D341Med (cell line): ENCODE measurements around the gene BNC2.

Source experiments
- DNase-seq: peaks from one replicate; pipeline ENCODE4 v3.0.0; 2012; ENCODE audit warnings: low spot score

BNC2 gene

DNA sequence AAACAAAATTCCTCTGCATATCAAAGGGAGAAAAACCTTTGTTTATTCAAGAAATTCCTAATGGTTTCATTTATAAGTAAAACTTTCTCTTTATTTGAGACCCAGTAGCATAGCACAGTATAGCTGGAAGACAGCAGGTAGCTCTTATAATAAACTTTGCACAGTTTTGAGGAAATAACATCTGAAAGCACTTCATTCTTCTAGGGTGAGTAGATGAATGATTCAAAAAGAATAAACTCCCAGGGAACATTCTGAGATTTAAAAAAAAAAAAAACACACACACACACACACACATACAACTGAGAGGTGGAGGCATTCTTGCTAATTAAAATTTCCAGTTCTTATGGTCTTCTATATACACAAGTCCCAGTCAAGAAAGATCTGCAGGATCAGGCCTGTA is 197.3 kb downstream of the BNC2 start:
- no peak for DNase-seq

DNA sequence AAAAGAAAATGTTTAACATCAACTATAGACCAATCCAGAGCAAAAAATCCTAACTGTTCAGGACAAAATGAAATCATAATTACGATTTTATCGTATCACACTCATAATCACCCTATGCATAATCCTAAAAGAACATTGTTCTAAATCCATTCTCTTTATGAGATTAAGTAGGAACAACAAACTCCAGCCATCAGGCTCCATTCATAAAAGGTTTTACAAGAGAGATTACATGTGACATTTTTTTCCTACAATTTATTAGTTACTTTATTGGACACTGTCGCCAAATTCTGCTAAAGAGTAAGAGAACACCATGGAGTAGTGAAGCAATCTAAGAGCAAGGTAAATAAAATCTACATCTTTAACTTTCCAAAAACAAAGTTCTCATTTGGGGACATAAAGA is 198.0 kb downstream of the BNC2 start:
- no peak for DNase-seq

DNA sequence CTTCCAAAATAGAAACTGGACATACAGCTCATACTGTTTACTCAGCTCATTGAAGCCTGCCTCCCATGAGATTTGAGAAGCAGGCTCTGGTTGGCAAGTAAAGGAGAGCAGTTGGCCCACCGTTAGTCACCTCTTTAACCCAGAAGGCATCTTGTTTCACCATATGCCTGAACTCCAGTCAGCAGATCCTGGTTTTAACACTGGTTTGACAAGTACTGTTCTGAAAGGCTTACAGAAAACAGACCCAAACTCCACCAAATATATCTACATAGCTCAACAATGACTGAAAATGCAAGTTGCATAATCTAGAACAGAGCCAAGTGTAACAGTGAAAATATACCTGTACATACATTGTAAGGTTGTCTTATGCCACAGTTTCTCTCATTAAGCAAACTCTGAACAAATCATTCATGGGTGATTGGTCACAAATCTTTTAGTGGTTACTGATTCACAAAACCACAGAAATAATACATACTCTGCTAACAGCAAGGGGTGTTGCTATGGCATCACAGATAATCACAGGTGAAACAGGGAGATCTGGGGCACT is 198.8 kb downstream of the BNC2 start:
- DNase-seq: no peak

DNA sequence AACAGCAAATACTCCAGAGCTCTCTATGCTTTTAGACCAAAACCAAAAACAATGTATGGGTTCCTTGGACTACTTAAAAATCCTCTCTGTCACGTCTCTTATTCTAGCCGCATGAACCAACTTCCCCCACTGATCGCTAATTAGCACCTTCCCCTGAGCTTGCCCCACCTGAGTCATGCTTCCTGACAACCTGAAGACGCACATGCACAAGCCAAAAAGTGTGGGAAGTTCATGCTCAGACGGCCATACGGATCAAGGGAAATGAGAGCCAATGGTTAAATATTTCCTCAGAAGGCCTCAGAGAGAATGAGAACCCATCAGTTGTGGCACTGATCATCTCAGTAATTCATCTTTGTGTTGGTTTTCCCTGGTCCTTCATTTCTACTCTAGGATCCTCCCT is 199.7 kb downstream of the BNC2 start:
- DNase-seq: no peak

DNA sequence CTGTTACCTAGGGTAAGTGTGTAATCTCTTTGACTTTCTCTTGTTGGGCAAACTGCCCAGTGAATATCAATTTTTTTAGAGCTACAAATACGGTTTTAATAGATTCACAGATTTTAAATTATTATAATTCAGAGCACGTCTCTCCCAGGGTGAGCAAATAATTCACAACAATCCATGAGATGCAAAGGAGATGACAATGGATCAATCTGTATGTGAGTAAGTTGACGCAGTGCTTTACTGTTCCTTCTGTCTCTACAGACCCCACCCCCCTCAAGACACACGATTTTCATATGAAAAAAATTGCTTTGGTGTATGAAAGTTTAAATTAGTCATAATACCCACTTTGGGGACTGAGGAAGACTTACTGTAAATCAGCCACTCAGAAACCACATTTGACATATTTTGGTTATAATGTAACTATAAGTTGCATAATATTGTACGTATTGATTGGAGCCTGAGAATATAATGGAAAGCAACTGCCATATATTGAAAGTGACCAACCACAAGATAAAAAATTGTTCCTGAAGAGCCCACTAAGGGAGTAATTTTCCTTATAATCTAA is 201.7 kb downstream of the BNC2 start:
- no peak for DNase-seq

DNA sequence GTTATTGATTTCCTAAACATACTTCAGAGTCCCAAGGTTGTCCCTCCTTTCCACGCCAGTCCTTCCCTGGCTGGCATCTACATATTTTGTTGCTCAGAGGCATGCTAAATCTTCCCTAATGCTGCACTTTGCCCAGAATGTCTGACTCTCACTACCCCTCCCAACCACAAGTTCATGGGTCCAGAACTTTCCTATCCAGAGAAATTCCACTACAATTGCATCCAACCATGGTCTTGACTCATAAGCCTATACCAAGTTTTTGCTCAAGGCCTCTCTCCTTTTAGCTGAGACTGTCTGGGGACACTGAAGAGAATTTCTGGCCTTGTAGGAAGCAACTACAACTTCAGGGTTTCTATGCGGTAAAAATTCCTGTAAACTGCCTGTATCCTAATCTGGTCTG is 206.3 kb downstream of the BNC2 start:
- DNase-seq: no peak

DNA sequence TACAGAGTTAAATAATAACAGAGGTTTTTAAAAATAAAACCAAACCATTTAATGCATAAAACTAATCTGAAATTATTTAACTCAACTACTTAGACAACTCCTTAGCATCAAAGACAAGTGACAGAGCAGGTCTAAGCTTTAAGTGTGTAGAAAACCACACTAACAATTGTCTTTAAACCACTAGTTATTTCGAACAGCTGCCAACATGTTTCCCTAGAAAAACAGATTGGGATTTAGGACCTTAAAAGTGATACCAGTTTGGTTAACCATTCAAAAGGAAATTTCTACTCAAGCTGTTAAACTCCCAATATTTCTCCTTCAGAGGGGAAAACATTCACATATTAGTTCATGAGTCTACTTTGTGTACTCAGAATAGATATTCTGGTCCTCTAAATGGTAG is 208.7 kb downstream of the BNC2 start:
- DNase-seq: no peak

DNA sequence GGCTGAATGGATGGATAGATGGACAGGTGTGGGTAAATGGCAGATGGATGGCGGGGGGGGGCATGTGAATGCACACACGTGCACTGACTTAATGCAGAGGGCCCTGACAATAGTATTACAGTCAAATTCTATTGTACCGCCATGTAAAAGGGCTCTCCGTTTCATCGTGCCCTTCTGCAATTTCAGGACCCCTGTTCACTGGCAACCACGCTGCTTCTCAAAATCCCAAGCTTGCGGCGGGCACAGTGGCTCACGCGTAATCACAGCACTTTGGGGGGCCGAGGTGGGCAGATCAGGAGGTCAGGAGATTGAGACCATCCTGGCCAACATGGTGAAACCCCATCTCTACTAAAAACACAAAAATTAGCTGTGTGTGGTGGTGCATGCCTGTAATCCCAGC is 211.4 kb downstream of the BNC2 start:
- DNase-seq: no peak

DNA sequence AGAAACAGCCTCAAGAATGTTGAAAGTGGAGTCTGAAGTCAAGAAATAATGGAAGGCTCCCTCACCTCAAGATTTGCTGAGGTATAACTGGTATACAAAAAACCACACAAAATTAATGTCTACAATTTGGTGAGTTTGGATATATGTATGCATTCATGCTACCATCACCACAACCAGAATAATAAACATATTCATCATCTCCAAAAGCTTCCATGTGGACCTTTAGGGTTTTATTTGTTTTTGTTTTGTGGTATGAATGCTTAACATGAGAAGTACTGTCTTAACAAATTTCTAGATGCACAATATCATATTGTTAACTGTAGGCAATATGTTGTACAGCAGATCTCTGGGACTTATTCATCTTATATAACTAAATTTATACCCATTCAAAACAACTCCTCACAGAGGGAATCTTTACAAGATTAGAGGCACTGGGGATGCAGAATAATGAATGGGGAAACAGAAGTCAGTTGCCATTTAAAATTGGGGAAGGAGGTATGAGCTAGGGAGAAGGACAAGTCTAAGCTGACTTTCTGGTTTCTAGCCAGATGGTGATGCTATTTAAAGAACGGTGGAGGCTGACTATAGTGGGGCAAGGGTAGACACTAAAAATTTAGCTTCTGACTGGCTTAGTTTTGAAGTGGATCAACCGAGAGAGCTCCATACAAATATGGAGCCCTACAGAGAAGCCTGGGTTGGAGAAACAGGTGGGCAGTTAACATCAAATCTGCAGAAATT is 213.9 kb downstream of the BNC2 start:
- DNase-seq: no peak

DNA sequence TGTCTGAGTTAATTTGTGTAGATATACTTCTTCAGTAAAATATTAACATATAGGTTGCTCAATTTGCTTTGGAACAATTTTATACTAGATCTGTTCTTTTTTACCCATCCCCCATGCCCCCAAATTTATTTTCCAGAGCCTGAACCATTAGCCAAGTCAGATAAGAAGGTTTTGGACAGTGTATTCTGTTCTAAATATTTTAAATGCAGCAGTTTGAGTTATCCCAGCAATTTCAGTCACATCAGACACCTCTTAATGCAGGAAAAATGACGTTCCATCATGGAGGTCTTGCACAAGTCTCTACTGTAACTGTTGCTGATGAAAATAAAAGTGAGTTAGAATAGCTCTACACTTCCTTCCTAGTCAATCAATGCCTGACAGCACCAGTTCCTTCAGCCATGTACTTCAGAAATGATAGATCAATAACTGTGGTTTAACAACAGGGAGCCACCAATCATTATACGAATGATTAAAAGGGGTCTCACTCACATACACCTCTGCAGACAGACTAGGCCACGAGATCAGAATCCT is 215.8 kb downstream of the BNC2 start:
- no peak for DNase-seq

DNA sequence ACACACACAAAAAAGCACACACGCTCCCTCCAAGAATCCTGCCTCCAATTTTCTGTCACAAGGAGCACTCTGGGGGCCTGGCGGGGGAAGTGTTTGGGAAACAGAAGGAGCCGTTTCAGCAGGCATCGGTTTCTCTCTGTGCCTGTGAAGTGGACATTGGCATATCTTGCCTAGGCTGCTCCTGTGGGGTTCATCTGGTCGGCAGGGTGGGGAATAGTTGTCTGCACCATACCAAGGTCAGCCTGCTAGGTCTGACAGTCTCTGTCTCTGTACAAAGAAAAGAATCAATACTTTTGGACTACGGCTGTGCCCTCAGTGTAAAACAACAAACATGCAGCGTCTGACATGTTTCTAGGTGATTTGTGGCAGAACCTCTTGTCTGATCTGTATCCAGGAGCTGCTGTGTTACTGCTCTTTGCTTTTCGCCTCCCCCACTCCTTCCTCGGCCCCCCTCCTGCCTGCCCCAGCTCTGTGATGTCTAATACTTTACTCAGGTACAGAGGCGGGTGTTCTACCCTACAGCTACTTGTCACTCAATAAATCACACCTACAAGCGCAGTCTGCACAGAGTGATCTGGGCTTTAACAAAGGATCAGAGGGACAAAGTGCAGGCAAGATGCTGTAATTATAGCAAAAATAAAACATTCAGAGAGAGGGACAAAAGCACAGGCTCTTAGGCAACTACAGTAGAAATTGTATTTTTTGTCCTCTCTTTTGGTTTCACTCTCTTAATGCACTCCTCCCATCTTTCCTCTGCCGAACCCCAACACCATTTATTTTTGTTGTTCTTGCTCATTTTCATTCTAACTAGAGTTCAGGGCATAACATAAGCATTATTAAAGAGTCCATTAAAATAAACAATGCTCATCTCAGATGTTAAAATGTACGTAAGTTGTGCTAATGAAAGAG is 216.7 kb downstream of the BNC2 start:
- DNase-seq: no peak

DNA sequence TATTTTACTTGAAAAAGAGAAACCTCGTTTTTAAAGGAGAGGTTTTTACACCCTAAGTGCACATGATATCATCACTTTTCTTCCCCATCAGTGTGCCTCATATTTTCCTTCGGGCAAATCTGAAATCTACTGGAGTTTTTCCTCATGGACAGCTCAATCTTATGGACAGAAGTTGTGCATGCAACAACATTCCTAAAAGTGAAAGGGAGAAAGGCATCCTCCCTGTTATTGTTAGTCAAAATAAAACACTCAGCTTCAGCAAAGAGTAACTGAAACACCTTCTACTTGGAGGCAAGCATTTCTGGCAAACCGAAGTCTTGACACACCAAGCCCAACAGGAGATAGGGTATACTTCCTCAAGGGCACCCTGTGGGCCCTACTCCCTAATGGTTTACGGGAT is 217.9 kb downstream of the BNC2 start:
- DNase-seq: no peak

DNA sequence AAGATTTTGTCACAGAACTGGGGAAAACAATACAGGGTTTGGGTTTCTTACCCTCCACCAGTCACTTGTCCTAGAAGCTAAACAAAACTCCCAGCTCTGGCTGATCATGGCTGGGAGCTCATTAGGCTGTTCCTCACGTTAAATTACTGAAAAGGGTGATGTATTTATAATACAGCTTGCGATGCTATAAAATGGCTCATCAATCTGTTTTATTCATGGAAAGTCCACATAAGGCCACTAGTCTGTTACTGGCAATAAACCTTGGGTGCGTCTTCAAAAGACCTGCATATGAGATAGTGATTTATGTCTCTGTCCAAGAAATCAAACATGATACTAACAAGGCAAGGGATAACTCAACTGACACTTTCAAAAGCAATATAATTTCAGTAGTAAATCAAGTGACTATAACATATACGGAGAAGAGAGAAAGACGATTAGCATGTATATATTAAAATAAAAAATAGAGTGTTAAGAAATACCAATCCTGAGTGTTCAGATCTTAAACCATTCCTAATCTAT is 219.0 kb downstream of the BNC2 start:
- no peak for DNase-seq

DNA sequence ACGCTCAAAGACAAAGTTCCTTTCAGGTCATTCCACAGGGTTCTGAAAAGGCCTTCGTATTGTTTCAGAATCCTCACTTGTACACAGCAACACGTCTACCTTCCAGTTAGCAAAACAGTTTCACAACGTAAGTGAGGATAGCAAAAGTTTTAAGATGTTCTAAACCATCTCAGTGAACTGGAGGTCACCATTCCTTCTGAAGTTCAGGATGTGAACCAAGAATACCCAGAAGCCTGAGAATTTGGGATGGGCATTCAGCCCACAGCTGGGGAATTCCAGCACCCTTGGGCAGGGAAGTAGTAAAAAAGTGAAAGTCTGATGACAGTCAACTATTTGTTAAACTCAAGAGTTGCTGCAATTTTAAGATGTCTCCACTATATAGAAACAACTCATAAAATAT is 224.5 kb downstream of the BNC2 start:
- DNase-seq: no peak

DNA sequence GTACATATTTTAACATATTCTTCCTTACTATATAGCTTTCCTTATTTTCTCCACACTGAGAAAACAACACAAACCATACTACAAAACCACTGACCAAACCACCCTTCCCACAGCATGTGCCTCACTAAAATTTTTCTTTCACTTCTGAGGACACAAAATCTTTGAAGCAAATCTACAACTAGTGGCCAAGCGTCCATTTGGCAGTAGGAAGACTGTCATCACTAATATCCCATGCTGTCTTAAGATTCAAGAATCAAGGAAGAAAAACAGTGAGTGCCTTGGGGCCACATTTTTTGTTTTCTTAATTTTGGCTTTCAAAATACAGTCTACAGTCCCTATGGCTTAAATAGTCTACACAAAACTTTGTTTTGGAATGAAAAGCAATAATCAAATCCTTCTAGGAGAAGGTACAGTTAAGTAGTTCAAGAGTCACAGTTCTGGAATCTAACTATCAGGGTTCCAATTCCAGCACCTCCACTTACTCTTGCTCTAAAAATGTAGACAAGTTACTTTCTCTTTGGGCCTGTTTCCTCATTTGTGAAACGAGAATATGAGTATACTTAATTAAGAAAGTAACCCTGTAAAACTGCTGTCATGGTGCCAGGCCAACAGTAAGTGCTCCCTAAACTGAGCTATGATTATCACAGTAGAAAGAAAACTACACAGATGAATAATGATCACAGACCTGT is 227.9 kb downstream of the BNC2 start:
- no peak for DNase-seq

DNA sequence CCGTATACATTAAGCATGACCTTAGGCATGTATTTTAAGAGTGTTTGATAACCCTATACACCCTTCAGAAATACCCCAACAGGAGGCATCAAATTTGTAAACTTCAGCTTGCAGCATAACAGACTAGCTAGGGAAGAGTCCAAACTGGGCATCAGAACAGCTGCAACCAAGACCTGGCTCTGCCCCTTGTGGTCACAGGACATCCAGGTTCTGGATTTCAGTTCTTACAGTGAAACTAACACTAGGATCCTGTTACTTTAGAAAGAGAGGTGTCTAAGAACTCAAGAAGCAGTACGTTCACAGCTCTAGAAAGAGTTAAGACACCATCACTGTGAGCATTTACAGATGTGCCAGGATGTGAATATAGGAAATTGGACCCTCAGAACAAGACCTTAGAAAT is 229.8 kb downstream of the BNC2 start:
- no peak for DNase-seq

DNA sequence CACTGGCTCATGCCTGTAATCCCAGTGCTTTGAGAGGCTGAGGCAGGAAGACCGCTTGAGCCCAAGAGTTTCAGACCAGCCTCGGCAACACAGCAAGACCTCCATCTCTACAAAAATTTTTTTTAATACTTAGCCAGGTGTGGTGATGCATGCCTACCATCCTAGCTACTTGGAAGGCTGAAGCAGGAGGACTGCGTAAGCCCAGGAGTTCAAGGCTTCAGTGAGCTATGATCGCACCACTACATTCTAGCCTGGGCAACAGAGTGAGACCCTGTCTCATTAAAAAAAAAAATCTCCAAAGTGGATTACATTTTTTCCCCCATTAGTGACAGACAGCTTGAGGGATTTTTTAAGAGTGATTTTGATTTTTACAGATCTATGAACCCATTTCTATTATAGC is 230.8 kb downstream of the BNC2 start:
- no peak for DNase-seq

DNA sequence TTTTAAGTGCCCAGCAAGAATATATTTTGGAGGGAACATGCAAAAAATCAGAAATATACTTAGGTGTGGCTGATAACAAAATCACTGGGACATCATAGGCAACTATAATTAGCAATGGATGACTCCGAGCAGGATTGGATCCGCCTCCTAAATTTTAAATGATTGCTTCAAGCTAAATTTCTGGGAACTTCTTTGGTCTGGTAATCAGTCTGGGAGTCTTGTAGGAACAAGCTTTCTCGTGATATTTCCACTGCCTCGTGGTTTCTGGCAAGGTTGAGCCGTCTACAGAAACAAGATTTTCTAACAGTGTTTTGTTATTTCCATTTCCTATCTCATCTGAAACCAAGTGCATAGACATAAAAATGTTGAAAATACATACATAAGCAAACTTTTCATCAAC is 232.6 kb downstream of the BNC2 start:
- DNase-seq: no peak

DNA sequence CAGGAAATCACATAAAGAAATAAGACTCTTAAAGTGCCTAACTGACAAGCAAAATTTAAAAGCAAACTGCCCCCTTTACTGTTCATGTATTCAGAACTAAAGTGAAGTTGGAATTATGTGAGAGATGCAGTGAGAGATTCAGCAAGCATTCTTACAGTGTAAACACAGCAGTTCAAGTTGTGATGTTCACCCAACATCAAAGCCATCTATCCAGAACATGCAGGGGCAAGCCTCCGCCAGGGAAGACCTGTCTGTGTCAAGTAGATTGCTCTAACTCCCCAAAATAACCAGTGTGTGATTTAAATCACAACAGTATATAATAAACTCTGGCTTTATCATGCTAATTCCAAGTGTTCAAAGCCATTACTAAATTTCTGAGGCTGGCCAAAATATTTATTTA is 233.3 kb downstream of the BNC2 start:
- DNase-seq: no peak

DNA sequence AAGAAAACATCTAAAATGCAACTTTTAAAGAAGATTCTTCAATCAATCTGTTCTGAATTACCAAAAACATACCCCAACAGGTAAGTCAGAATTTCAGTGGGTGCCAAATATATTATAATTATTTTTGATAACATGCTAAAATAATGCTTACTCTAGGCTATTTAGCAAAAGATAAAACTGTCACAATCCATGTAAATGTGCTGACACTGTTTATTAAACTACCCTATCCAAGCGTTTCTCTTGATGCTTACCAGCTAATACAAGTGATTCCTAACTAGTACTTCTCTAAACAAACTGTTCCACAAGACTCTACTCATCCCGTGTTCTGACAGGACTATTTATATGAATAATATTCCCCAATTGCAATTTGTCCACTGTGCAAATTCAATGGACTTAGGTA is 236.7 kb downstream of the BNC2 start:
- DNase-seq: no peak

DNA sequence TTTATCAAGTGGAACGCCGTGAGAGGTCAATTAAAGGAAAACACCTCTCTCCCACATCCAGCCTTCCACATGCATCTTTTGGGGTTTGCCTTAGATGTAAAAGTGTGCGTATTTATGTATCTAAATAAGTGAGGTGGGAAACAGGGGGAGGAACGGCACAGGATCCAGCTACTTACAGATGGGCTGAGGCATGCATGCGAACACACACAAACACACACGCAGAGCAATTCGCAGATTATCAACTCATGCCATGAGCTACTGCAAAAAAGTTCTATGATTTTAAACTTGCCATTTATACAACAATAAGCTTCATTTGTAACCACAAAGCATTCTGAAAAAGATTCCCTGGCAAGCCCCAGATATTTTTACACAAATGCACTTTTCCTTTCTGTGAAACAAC is 242.1 kb downstream of the BNC2 start:
- no peak for DNase-seq

DNA sequence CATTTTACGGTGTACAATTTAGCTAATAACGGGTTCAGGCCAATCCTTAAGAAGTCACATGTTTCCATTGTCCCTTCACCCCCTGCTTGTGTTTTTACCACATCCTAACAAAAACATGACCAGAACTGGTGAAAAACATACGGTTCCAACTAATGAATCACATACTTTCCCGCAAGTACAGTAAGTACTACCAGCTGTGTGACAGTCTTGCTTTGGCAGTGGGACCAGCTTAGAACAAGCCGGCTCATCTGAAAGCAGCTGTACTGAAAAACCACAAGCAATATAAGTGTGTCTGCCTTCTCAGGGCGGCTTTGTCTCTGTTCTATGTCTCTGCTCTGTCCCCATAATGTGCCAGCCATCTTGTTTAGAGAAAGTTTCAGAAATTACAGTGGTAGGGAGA is 242.5 kb downstream of the BNC2 start:
- DNase-seq: no peak
